AG04450 (cell line): ENCODE measurements around the gene SLC16A9. TPM values are rescaled to one million over a fixed set of nuclear protein-coding genes. Genes with fewer than 3 reads are reported as not detected.
"Not testable (repeated sequence)": the region's sequence is repeated elsewhere in the genome, so short reads cannot be mapped to it uniquely, and the experiment has no call there.

Source experiments
- CTCF ChIA-PET: fragments of 300-600, 350-600 bp; formaldehyde crosslinking; extraction: SDS; loops from one replicate; lab custom pipeline; 2022; ENCODE audit warnings: antibody characterized with exemption, inconsistent platforms; lab: Charles Lee
- POLR2A ChIA-PET: fragments of 350-600 bp; formaldehyde crosslinking; extraction: SDS; loops from one replicate; lab custom pipeline; 2021; ENCODE audit warnings: antibody characterized with exemption, inconsistent platforms; lab: Yijun Ruan, JAX
- DNase-seq: peaks from one replicate; pipeline ENCODE4 v3.0.0-alpha.2; 2011; ENCODE audit warnings: low read depth, low spot score
- H3K27ac ChIP-seq: one replicate; pipeline ENCODE4 v1.5.1; 2012; ENCODE audit warnings: low read depth, low read length, control low read depth
- H3K27me3 ChIP-seq: one replicate; pipeline ENCODE4 v1.6.0; 2012; ENCODE audit warnings: low read length; ENCODE audit not compliant: control insufficient read depth, insufficient read depth
- H3K4me3 ChIP-seq: 2 replicates; pipeline ENCODE4 v1.5.1; 2011; ENCODE audit warnings: mild to moderate bottlenecking, low read depth, low read length, control low read depth
- H3K9me3 ChIP-seq: 2 replicates; pipeline ENCODE4 v1.5.1; 2012; ENCODE audit warnings: low read length; ENCODE audit not compliant: control insufficient read depth, insufficient read depth
- polyA plus RNA-seq: library from polyadenylated mRNA; depleted of rRNA; stranded (reverse); fragments of >200 nt; gene quantifications from 2 replicates; pipeline ENCODE4 v1.2.3, GENCODE V29; 2011
- TF ChIP-seq, protein P1 (sequence below): IDR thresholded peaks from 2 replicates; pipeline ENCODE4 v1.5.1; 2011; ENCODE audit warnings: low read depth, low read length, control low read depth, inconsistent platforms

SLC16A9 gene
- polyA plus RNA-seq, 1 experiment: 0.12 TPM

DNA sequence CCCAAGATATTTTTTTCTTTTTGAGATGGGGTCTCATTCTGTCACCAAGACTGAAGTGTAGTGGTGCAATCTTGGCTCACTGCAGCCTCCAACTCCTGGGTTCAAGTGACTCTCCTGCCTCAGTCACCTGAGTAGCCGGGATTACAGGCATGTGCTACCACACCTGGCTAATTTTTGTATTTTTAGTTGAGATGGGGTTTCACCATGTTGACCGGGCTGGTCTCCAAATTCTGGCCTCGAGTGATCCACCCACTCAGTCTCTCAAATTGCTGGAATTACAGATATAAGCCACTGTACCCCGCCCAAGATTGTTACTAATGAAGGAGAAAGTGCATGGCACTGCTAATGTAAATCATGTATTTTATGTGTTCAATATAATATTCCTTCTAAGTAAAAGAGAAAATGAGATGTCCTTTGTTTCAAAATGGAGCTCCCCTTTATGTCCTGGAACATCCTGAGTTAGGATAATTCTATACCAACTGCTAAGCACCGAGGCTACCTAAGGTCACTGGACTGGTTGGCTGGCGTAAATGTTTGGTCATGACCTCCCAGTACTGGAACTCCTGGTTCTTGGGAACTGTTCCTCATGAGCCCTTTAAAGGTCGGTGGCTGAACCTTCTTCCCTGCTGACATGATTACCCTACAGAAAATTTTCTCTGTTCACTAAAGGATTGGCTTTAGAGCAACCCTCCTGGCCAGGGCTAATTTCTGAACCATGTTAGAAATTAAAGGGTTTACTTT, 59.9 kb downstream of the SLC16A9 start:
- ChIA-PET CTCF (no interaction called here), POLR2A (no interaction called here)
- TF ChIP-seq, protein P1, sequence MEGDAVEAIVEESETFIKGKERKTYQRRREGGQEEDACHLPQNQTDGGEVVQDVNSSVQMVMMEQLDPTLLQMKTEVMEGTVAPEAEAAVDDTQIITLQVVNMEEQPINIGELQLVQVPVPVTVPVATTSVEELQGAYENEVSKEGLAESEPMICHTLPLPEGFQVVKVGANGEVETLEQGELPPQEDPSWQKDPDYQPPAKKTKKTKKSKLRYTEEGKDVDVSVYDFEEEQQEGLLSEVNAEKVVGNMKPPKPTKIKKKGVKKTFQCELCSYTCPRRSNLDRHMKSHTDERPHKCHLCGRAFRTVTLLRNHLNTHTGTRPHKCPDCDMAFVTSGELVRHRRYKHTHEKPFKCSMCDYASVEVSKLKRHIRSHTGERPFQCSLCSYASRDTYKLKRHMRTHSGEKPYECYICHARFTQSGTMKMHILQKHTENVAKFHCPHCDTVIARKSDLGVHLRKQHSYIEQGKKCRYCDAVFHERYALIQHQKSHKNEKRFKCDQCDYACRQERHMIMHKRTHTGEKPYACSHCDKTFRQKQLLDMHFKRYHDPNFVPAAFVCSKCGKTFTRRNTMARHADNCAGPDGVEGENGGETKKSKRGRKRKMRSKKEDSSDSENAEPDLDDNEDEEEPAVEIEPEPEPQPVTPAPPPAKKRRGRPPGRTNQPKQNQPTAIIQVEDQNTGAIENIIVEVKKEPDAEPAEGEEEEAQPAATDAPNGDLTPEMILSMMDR: no peak

DNA sequence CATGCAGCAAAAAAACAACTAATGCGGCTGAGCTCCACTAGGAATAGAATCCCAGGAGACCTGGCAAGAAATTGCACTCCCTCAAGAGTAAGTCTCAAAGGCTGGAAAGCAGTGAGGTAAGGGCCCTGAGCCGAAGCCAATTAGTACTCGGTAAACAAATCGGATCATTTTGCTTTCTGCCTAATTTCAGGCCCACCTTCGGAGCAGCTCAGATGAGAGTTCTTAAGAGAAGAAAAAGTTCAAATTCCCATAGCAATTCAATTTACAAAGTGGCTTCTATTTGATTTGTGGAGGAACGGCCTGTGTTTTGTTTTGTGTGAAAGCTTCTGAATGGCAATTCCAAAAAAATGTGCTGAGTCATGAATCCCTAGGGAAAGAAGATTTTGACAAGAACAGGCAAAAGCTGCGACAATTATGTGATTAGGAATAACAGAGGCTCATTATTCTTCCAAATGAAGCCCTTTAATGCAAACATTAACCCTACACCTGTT, 60.9 kb downstream of the SLC16A9 start:
- DNase-seq: no peak
- CTCF ChIA-PET: interaction anchor here (0.6 kb wide), 1 partner anchor 817 kb away, joined by 3 read pairs; no protein-coding TSS in a partner anchor

More for the DNA sequence above, 59.9 kb downstream of the SLC16A9 start:
- H3K9me3 ChIP-seq: no peaks in the 10 kb centered on the region
- H3K27ac ChIP-seq: no peak overlapping the region
- no peak overlapping the region for H3K4me3 ChIP-seq
- no peaks in the 10 kb centered on the region for H3K27me3 ChIP-seq
- no peak for DNase-seq

DNA sequence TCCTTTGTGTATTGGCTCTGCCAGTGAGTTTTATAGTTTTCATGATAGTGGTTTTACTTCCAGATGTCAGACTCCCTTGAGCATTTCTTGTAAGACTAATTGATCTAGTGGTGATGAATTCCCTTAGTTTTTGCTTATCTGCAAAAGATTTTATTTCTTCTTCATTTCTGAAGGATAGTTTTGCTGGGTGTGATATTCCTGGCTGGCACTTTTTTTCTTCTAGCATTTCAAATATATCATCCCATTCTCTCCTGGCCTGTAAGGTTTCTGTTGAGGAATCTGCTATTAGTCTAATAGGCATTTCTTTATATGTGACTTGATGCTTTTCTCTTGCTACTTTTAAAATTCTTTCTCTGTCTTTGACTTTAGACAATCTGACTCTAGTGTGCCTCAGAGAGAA, 64.8 kb downstream of the SLC16A9 start:
- H3K9me3 ChIP-seq: no peaks in the 10 kb centered on the region
- CTCF ChIA-PET: no interaction called here
- no peaks in the 10 kb centered on the region for H3K27me3 ChIP-seq
- H3K4me3 ChIP-seq: no peak overlapping the region
- no peak for DNase-seq
- POLR2A ChIA-PET: no interaction called here
- TF ChIP-seq, protein P1: no peak
- no peak overlapping the region for H3K27ac ChIP-seq

More for the DNA sequence above, 60.9 kb downstream of the SLC16A9 start:
- TF ChIP-seq, protein P1: no peak
- Histone ChIP-seq H3K27ac (no peak overlapping the region), H3K27me3 (no peaks in the 10 kb centered on the region), H3K4me3 (no peak overlapping the region), H3K9me3 (no peaks in the 10 kb centered on the region)
- POLR2A ChIA-PET: no interaction called here

DNA sequence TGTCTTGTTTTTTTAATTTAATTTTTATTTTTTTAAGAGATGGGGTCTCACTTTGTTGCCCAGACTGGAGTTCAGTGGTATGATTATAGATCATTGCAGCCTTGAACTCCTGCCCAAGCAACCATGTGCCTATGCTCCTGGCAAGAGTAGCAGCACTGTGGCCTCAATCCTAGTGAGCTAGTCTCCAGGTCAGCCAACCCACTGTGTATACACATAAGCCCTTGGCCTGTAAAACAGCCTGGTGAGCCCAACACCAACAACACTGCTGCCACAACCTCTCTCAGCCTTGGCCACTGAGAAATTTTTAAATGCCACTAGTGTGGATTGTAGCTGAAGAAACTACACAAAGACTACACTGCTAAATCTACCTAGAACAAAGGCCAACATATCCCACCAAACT, 68.0 kb downstream of the SLC16A9 start:
- H3K4me3 ChIP-seq, POLR2A ChIA-PET, H3K9me3 ChIP-seq, H3K27me3 ChIP-seq, H3K27ac ChIP-seq, DNase-seq: not testable (repeated sequence)
- CTCF ChIA-PET: interaction anchor here (0.5 kb wide), 1 partner anchor 402 kb away, joined by 3 read pairs; no protein-coding TSS in a partner anchor

DNA sequence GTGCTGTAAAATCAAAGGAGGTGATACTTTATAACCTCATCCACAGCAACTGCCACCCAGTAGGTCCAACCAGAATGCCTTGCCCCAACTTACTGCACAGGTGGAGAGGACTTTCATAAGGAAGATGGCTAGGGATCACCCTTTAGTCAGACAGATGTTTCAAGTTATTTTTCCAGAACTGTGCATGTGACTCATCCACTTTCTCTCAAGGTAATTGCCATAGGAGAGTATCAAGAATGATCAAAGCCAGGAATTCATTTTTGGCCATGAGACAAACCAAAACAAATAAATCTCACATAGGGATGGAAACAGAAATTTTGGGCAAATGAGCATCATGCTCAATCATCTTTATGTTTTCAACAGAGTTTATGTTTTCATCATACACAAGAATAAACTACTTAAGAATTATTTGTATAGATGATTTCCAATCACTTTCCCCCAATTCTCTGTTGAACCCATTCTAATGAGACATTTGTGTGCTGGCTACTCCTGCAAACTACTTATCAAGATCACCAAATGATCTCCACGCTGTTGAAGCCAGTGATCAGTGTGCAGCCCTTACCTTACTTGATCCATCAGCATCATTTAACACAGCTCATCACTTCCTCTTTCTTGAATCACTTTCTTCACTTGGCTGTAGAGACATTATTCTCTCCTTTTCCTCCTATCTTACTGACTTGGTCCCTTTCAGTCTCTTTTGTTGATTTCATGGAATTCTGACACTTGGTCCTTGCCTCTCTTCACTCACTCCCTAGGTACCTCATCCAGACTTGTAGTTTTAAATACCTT, 74.0 kb downstream of the SLC16A9 start:
- Histone ChIP-seq H3K27ac (no peak overlapping the region), H3K9me3 (no peaks in the 10 kb centered on the region), H3K27me3 (no peaks in the 10 kb centered on the region), H3K4me3 (no peak overlapping the region)
- TF ChIP-seq, protein P1: no peak
- no peak for DNase-seq
- POLR2A ChIA-PET: no interaction called here
- CTCF ChIA-PET: interaction anchor here (1.6 to 2.0 kb wide), 2 partner anchors 10 to 13 kb away, joined by 8 to 10 read pairs; no protein-coding TSS in a partner anchor
